Glutamatergic neuron (in vitro differentiated cells): Measurements from ENCODE around the gene CCDC92. TPM values are rescaled to one million over a fixed set of nuclear protein-coding genes. Genes with fewer than 3 reads are reported as not detected.

Experiments
- DNase-seq: peaks from one replicate; pipeline ENCODE4 v3.0.0; 2022
- H3K27ac Mint-ChIP-seq: one replicate; pipeline ENCODE4 v1.8.0; 2020; ENCODE audit warnings: mild to moderate bottlenecking, mixed read lengths, inconsistent platforms; ENCODE audit not compliant: unreplicated experiment
- H3K27me3 Mint-ChIP-seq: one replicate; pipeline ENCODE4 v1.8.0; 2020; ENCODE audit warnings: mild to moderate bottlenecking, moderate library complexity, mixed read lengths, inconsistent platforms; ENCODE audit not compliant: unreplicated experiment
- H3K36me3 Mint-ChIP-seq: one replicate; pipeline ENCODE4 v1.8.0; 2020; ENCODE audit warnings: mild to moderate bottlenecking, mixed read lengths, inconsistent platforms; ENCODE audit not compliant: unreplicated experiment
- H3K4me1 Mint-ChIP-seq: one replicate; pipeline ENCODE4 v1.8.0; 2020; ENCODE audit warnings: mild to moderate bottlenecking, low read depth, mixed read lengths, inconsistent platforms; ENCODE audit not compliant: unreplicated experiment
- H3K4me3 Mint-ChIP-seq: one replicate; pipeline ENCODE4 v1.8.0; 2020; ENCODE audit warnings: mild to moderate bottlenecking, mixed read lengths, inconsistent platforms; ENCODE audit not compliant: unreplicated experiment
- H3K9me3 Mint-ChIP-seq: one replicate; pipeline ENCODE4 v1.8.0; 2020; ENCODE audit warnings: mild to moderate bottlenecking, moderate library complexity, mixed read lengths, inconsistent platforms; ENCODE audit not compliant: unreplicated experiment
- total RNA-seq: library from RNA; stranded (reverse); fragmentation: NEBNext Ultra II Directional; extraction: Animal tissue kit (Norgen Biotek cat#: 25700); gene quantifications from one replicate; pipeline ENCODE4 v1.2.1, GENCODE V29; 2021; ENCODE audit not compliant: unreplicated experiment
- TF ChIP-seq, protein P1 (sequence below): fragments of 200-600 bp; sonication (generic); IDR thresholded peaks from one replicate; pipeline ENCODE4 v1.5.0; 2021; ENCODE audit not compliant: partially characterized antibody, unreplicated experiment

Gene CCDC92
- total RNA-seq, 1 donor from 2014 or later = 96.2 TPM

GRCh38 chr12:123997908-123998307 is 25.3 kb upstream of the CCDC92 start:
- no peaks in the 10 kb centered on the region for H3K27me3 Mint-ChIP-seq
- no peak overlapping the region for H3K4me3 Mint-ChIP-seq
- H3K9me3 Mint-ChIP-seq = no peaks in the 10 kb centered on the region
- H3K27ac Mint-ChIP-seq = no peak overlapping the region
- H3K4me1 Mint-ChIP-seq = peaks cover 18% of the 10 kb centered on the region
- TF ChIP-seq, protein P1, sequence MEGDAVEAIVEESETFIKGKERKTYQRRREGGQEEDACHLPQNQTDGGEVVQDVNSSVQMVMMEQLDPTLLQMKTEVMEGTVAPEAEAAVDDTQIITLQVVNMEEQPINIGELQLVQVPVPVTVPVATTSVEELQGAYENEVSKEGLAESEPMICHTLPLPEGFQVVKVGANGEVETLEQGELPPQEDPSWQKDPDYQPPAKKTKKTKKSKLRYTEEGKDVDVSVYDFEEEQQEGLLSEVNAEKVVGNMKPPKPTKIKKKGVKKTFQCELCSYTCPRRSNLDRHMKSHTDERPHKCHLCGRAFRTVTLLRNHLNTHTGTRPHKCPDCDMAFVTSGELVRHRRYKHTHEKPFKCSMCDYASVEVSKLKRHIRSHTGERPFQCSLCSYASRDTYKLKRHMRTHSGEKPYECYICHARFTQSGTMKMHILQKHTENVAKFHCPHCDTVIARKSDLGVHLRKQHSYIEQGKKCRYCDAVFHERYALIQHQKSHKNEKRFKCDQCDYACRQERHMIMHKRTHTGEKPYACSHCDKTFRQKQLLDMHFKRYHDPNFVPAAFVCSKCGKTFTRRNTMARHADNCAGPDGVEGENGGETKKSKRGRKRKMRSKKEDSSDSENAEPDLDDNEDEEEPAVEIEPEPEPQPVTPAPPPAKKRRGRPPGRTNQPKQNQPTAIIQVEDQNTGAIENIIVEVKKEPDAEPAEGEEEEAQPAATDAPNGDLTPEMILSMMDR = no peak
- no peaks in the 10 kb centered on the region for H3K36me3 Mint-ChIP-seq
- no peak for DNase-seq

DNA sequence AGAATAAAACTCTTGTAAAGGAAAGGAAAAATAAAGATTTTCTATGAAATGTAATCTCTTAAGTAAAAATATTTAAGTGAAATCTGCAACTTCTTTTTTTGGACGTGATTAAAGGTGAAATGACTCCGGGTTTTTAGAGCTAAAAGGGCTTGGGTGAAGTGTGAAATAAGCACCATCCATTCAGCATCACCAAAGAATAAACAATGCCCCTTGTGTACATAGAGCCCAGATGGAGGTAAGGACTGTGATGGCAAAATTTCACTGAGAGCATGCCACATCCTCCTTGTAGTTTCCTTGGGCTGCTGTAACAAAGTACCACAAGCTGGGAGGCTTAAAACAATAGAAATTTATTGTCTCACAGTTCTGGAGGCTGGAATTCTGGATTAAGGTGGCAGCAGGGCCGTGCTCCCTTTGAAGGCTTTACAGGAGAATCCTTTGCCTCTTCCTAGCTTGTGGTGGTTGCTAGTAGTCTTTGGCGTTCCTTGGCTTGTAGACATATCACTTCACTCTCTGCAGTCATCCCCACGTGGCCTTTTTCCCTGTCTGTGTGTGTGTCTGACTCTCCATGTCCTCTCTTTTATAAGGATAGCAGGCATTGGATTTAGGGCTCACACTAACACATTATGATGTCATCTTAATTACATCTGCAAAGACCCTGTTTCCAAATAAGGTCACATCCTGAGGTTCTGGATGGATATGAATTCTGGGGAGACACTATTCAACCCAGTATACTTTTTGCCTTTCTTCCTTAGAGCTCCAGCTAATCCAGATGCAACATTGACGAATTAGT is 24.6 kb upstream of the CCDC92 start:
- DNase-seq = no peak
- H3K36me3 Mint-ChIP-seq = no peaks in the 10 kb centered on the region
- H3K27me3 Mint-ChIP-seq = no peaks in the 10 kb centered on the region
- H3K27ac Mint-ChIP-seq = no peak overlapping the region
- no peak overlapping the region for H3K4me3 Mint-ChIP-seq
- H3K9me3 Mint-ChIP-seq = no peaks in the 10 kb centered on the region
- TF ChIP-seq, protein P1 = no peak
- H3K4me1 Mint-ChIP-seq = peaks cover 18% of the 10 kb centered on the region

- H3K27ac Mint-ChIP-seq = no peak overlapping the region
- no peaks in the 10 kb centered on the region for H3K27me3 Mint-ChIP-seq
- H3K4me3 Mint-ChIP-seq = no peak overlapping the region
- H3K4me1 Mint-ChIP-seq = peaks cover 18% of the 10 kb centered on the region
- TF ChIP-seq, protein P1 = no peak
- DNase-seq = no peak
- no peaks in the 10 kb centered on the region for H3K36me3 Mint-ChIP-seq
- no peaks in the 10 kb centered on the region for H3K9me3 Mint-ChIP-seq
Measured at GRCh38 chr12:123996581-123996980, 23.9 kb upstream of the CCDC92 start.

- Mint-ChIP-seq H3K9me3 (no peaks in the 10 kb centered on the region), H3K27ac (no peak overlapping the region), H3K27me3 (no peaks in the 10 kb centered on the region), H3K4me1 (peaks cover 24% of the 10 kb centered on the region), H3K4me3 (no peak overlapping the region), H3K36me3 (no peaks in the 10 kb centered on the region)
- TF ChIP-seq, protein P1 = no peak
- no peak for DNase-seq
Measured at GRCh38 chr12:123995023-123995748, 22.6 kb upstream of the CCDC92 start.
